HL-60 (cell line): ENCODE measurements around the gene SPPL2B.

ENCODE experiments used
- DNase-seq, 2 experiments: peaks; one replicate each; pipeline ENCODE4 v3.0.0-alpha.2; 2010 to 2020; ENCODE audit warnings: low read depth in 1 of 2, low spot score in 1 of 2
- H3K27ac ChIP-seq: fragments of 250-450 bp; sonication (Bioruptor Pico); replicated peaks from 2 replicates; pipeline ENCODE4 v1.5.1; 2020; ENCODE audit warnings: mild to moderate bottlenecking, moderate library complexity
- H3K27me3 ChIP-seq: fragments of 250-450 bp; sonication (Bioruptor Pico); 2 replicates; pipeline ENCODE4 v1.5.1; 2021; ENCODE audit warnings: mild to moderate bottlenecking, moderate library complexity; ENCODE audit not compliant: insufficient read depth, poor library complexity, severe bottlenecking
- H3K4me3 ChIP-seq: replicated peaks from 2 replicates; pipeline ENCODE4 v1.5.1; 2011; ENCODE audit warnings: mild to moderate bottlenecking, control low read depth, low read length; ENCODE audit not compliant: insufficient read depth
- GABPA ChIP-seq: IDR thresholded peaks from 2 replicates; pipeline ENCODE4 v1.6.1; 2012; ENCODE audit warnings: low read depth
- POLR2AphosphoS5 ChIP-seq: IDR thresholded peaks from 2 replicates; pipeline ENCODE4 v1.6.1; 2012; ENCODE audit warnings: low read depth
- SPI1 ChIP-seq: IDR thresholded peaks from 2 replicates; pipeline ENCODE4 v1.6.1; 2012; ENCODE audit warnings: low read depth, mild to moderate bottlenecking, borderline replicate concordance
- TF ChIP-seq, protein P1 (sequence below): IDR thresholded peaks from 2 replicates; pipeline ENCODE4 v1.6.1; 2012; ENCODE audit warnings: low read depth; ENCODE audit not compliant: insufficient replicate concordance
- TF ChIP-seq, protein P2 (sequence below): IDR thresholded peaks from one replicate; pipeline ENCODE4 v1.5.1; 2011; ENCODE audit warnings: low read length, control low read depth, inconsistent platforms; ENCODE audit not compliant: insufficient read depth

Gene SPPL2B

DNA sequence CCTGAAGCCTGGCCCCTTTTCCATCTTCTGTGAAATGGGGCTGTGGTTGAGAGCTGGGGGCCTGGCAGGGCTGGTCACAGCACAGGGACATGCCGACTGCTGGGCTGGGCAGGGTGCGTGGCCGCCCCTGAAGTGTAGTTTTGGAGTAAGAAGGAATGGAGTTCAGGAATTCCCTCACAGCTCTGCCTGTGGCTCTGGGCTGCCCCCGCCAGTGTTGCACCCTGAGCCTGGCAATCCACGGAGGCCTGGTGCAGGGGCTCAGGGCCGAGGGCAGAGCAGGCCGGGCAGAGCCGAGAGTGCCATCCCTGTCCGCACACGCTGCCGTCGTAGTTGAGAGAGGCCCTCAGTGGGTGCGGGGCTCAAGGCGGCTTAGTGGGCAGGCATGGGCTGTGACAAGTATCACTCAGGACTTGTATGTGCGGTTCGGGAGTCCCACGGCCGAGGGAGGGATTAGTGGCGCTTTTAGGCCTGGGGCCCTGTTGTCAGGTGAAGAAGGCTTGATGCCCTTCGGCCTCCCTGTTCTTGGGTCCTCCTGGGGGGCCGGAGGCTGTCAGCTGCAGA lies 9.7 kb downstream of the SPPL2B start:
- H3K27ac ChIP-seq: no peak overlapping the region
- TF ChIP-seq, protein P1, sequence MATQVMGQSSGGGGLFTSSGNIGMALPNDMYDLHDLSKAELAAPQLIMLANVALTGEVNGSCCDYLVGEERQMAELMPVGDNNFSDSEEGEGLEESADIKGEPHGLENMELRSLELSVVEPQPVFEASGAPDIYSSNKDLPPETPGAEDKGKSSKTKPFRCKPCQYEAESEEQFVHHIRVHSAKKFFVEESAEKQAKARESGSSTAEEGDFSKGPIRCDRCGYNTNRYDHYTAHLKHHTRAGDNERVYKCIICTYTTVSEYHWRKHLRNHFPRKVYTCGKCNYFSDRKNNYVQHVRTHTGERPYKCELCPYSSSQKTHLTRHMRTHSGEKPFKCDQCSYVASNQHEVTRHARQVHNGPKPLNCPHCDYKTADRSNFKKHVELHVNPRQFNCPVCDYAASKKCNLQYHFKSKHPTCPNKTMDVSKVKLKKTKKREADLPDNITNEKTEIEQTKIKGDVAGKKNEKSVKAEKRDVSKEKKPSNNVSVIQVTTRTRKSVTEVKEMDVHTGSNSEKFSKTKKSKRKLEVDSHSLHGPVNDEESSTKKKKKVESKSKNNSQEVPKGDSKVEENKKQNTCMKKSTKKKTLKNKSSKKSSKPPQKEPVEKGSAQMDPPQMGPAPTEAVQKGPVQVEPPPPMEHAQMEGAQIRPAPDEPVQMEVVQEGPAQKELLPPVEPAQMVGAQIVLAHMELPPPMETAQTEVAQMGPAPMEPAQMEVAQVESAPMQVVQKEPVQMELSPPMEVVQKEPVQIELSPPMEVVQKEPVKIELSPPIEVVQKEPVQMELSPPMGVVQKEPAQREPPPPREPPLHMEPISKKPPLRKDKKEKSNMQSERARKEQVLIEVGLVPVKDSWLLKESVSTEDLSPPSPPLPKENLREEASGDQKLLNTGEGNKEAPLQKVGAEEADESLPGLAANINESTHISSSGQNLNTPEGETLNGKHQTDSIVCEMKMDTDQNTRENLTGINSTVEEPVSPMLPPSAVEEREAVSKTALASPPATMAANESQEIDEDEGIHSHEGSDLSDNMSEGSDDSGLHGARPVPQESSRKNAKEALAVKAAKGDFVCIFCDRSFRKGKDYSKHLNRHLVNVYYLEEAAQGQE: no peak
- TF ChIP-seq POLR2AphosphoS5: no peak
- TF ChIP-seq, protein P2, sequence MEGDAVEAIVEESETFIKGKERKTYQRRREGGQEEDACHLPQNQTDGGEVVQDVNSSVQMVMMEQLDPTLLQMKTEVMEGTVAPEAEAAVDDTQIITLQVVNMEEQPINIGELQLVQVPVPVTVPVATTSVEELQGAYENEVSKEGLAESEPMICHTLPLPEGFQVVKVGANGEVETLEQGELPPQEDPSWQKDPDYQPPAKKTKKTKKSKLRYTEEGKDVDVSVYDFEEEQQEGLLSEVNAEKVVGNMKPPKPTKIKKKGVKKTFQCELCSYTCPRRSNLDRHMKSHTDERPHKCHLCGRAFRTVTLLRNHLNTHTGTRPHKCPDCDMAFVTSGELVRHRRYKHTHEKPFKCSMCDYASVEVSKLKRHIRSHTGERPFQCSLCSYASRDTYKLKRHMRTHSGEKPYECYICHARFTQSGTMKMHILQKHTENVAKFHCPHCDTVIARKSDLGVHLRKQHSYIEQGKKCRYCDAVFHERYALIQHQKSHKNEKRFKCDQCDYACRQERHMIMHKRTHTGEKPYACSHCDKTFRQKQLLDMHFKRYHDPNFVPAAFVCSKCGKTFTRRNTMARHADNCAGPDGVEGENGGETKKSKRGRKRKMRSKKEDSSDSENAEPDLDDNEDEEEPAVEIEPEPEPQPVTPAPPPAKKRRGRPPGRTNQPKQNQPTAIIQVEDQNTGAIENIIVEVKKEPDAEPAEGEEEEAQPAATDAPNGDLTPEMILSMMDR: no peak
- no peak for TF ChIP-seq SPI1
- DNase-seq: no peak

DNA sequence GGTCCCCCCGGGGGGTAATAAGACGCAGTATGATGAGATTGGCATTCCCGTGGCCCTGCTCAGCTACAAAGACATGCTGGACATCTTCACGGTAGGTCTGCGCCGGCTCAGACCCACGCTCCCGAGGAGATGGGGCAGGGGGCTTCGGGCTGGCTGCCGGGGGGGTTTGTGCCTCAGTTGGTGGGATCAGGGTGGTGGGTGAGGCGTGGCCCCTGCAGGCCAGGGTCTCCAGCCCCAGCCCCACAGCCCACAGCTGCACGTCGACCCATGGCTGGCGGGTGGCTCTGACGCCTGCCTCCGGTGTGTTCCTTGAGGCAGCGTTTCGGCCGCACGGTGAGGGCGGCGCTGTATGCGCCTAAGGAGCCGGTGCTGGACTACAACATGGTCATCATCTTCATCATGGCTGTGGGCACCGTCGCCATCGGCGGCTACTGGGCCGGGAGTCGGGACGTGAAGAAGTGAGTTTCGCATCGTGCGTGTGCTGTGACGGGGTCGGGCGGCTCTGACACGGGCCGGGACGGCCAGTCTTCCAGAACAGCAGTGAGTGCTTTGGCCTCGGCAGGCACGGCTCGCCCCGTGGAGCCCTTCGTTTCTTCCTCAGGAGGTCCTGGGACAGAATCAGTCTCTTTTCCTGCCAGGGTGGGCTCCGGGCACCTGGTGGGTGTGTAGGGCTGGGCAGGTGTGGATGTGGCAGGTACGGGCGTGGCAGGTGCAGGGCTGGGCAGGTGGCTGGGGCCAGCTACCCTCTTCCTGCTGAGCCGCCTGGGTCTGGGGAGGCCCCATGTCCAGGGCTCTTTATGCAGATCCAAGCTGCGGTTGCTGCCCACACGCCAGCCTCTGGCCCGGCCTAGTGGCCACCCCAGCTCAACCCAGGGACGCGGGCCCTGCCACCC lies 10.5 kb downstream of the SPPL2B start:
- Histone ChIP-seq H3K27ac (no peak overlapping the region), H3K27me3 (no peaks in the 10 kb centered on the region), H3K4me3 (no peak overlapping the region)
- DNase-seq: no peak
- TF ChIP-seq, protein P1: no peak
- TF ChIP-seq POLR2AphosphoS5 (no peak), GABPA (no peak), SPI1 (no peak)
- TF ChIP-seq, protein P2: no peak

More for the DNA sequence above, 9.7 kb downstream of the SPPL2B start:
- Histone ChIP-seq H3K4me3 (no peak overlapping the region), H3K27me3 (no peaks in the 10 kb centered on the region)

DNA sequence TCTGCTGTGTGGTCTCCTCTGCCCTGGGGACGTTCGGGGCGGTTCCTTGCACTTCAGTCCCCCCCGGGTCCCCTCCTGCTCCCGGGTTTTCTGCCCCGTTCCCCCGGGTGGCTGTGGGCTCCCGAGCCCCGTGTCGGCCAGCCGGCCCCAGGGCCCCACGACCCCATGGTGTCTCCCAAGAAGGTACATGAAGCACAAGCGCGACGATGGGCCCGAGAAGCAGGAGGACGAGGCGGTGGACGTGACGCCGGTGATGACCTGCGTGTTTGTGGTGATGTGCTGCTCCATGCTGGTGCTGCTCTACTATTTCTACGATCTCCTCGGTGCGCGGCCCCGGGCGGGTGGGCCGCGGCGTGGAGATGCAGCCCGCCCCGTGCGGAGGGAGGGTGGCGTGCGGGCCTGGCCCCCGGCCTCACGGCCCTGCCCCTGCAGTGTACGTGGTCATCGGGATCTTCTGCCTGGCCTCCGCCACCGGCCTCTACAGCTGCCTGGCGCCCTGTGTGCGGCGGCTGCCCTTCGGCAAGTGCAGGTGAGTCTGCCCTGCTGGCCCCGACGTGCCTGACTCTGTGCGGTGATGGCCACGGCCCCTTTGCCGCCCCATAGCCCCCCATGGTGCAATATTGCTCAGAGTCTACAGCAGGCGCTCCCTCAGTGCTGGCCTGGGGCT lies 11.3 kb downstream of the SPPL2B start:
- DNase-seq: no peak
- no peaks in the 10 kb centered on the region for H3K27me3 ChIP-seq
- H3K27ac ChIP-seq: no peak overlapping the region
- no peak for TF ChIP-seq SPI1
- TF ChIP-seq, protein P1: no peak
- TF ChIP-seq POLR2AphosphoS5: no peak
- no peak for TF ChIP-seq GABPA
- TF ChIP-seq, protein P2: no peak
- no peak overlapping the region for H3K4me3 ChIP-seq
